ENCODE measurements around the gene ZBTB11.

DNA sequence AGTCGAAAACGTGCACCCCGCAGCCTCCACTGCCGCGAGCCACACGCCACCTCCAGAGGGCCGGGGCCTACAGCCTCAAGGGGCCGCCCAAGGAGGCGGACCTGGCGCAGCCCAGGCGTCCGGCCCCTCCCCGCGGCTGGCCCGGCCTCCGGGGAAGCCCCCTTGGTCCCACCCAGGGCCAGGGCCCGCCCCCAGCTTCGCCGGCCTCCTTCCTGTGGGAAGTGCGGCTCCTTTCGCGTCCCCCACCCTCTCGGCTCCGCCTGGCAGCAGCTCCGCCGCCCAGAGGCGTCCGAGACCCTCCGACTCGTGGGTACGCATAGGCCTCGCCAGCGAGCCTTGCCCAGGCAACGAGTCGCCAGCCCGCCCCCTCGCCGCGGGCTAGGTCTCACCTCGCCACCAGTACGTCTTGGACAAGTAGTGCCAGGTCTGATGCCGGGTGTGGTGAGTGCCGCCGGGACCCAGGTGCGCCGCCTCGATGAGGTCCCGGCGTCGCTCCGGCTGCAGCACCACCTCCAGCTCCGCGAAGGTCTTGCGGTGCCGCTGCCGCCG lies 642 bp downstream of the ZBTB11 start:
- TF ChIP-seq CTCF (conservative IDR thresholded peaks at IDR 0.05 in 1 of 2, IDR thresholded peaks at IDR 0.05 in 1 of 2; ENCODE audit: extremely low read depth in 1 of 2, insufficient read depth in 1 of 2, low read depth in 1 of 2, low read length in 2 of 2) (peak in 1 of 2 donors; percentile 23), EZH2 (IDR thresholded peaks at IDR 0.05; ENCODE audit: borderline replicate concordance, low read length) (no peak)

Measured in mammary epithelial cell (primary cell).